K562 (cell line): Measurements from ENCODE around the gene TMEM132C. TPM values are rescaled to one million over a fixed set of nuclear protein-coding genes. Genes with fewer than 3 reads are reported as not detected.

ENCODE experiments used
- ATAC-seq: fragments of 200-7000 bp; cut with Tn5 transposase; 3 replicates; pipeline ENCODE4 v1.9.1; 2020; ENCODE audit warnings: moderate library complexity
- BruUV-seq: library from RNA; stranded (reverse); fragments of 400-500 nt; replicated peaks from 2 replicates; lab custom pipeline; 2021; lab: Mats Ljungman, UMichigan
- CTCF ChIA-PET: fragments of 300-600 bp; formaldehyde crosslinking; extraction: SDS; loops from one replicate; lab custom pipeline; 2021; ENCODE audit warnings: low intra/inter-chr PET ratio; lab: Yijun Ruan, JAX
- POLR2A ChIA-PET: fragments of 300-600, 350-650 bp; sonication (Branson Sonifier 250); formaldehyde crosslinking; extraction: SDS; loops from one replicate; lab custom pipeline; 2021; ENCODE audit warnings: antibody characterized with exemption, inconsistent platforms; lab: Yijun Ruan, JAX
- DNase-seq, 4 experiments: peaks; one replicate each; pipeline versions ENCODE4 v3.0.0 to v3.0.0-alpha.2; 2011 to 2018; ENCODE audit warnings: low spot score in 3 of 4, mixed read lengths in 3 of 4; ENCODE audit errors: extremely low read depth in 1 of 4
- FAIRE-seq: peaks from 2 replicates; lab custom pipeline; 2011; peaks lifted over from hg19 to GRCh38; lab: Jason Lieb, UNC
- H2AFZ ChIP-seq: 2 replicates; pipeline ENCODE4 v1.6.0; 2011; ENCODE audit warnings: low read depth, low read length, control low read depth, inconsistent platforms
- H3K27ac ChIP-seq: fragments of 200-600 bp; 3 replicates; pipeline ENCODE4 v1.8.0; 2011; ENCODE audit warnings: low read depth, mild to moderate bottlenecking, control low read depth, inconsistent platforms, low read length, moderate library complexity, mixed read lengths; ENCODE audit errors: extremely low read depth
- H3K27me3 ChIP-seq, 2 experiments: fragments of 300-600 bp in 1 of 2; 2 replicates in 1 of 2; 3 replicates in 1 of 2; pipeline versions ENCODE4 v1.6.0 to v1.8.0; 2011; ENCODE audit warnings: inconsistent platforms in 2 of 2, low read length in 2 of 2, mild to moderate bottlenecking in 1 of 2, mixed read lengths in 1 of 2, moderate library complexity in 1 of 2; ENCODE audit not compliant: control insufficient read depth in 2 of 2, insufficient read depth in 2 of 2
- H3K36me3 ChIP-seq: fragments of 300-600 bp; 3 replicates; pipeline ENCODE4 v1.8.0; 2011; ENCODE audit warnings: mild to moderate bottlenecking, low read length, inconsistent platforms; ENCODE audit not compliant: control insufficient read depth, insufficient read depth
- H3K4me1 ChIP-seq, 2 experiments: fragments of 200-600 bp in 1 of 2; replicated peaks in 1 of 2; 2 replicates in 1 of 2; 3 replicates in 1 of 2; pipeline versions ENCODE4 v1.5.1 to v1.8.0; 2011; ENCODE audit warnings: inconsistent platforms in 2 of 2, low read length in 2 of 2, mild to moderate bottlenecking in 1 of 2, mixed read lengths in 1 of 2, moderate library complexity in 1 of 2; ENCODE audit not compliant: control insufficient read depth in 2 of 2, insufficient read depth in 2 of 2
- H3K4me2 ChIP-seq: 2 replicates; pipeline ENCODE4 v1.6.1; 2011; ENCODE audit warnings: low read length, control low read depth, inconsistent platforms, mixed read lengths; ENCODE audit not compliant: insufficient read depth
- H3K4me3 ChIP-seq: fragments of 200-600 bp; sonication (generic), shearing (Covaris generic); 2 replicates; pipeline ENCODE4 v1.5.1; 2016; ENCODE audit warnings: control low read depth, inconsistent platforms
- H3K79me2 ChIP-seq: fragments of 200-600 bp; 3 replicates; pipeline ENCODE4 v1.8.0; 2011; ENCODE audit warnings: low read length, inconsistent platforms; ENCODE audit not compliant: control insufficient read depth, insufficient read depth
- H3K9ac ChIP-seq, 2 experiments: 2 replicates each; pipeline versions ENCODE4 v1.6.0 to v1.6.1; 2011; ENCODE audit warnings: low read depth in 2 of 2, low read length in 2 of 2, control low read depth in 1 of 2, inconsistent platforms in 1 of 2, mild to moderate bottlenecking in 1 of 2, mixed read lengths in 1 of 2; ENCODE audit not compliant: insufficient read depth in 1 of 2
- H3K9me1 ChIP-seq: one replicate; pipeline ENCODE4 v1.6.0; 2011; ENCODE audit warnings: inconsistent platforms, mild to moderate bottlenecking, low read length, moderate library complexity; ENCODE audit not compliant: control insufficient read depth, insufficient read depth
- H3K9me3 ChIP-seq: replicated peaks from 2 replicates; pipeline ENCODE4 v1.5.1; 2011; ENCODE audit warnings: low read depth, low read length, inconsistent platforms; ENCODE audit not compliant: control insufficient read depth, insufficient read depth
- H4K20me1 ChIP-seq: replicated peaks from 2 replicates; pipeline ENCODE4 v1.6.1; 2011; ENCODE audit warnings: low read length, inconsistent platforms, mixed read lengths; ENCODE audit not compliant: control insufficient read depth, insufficient read depth
- BRF1 ChIP-seq: IDR thresholded peaks from 3 replicates; pipeline ENCODE4 v1.6.1; 2011; ENCODE audit warnings: borderline replicate concordance, mild to moderate bottlenecking; ENCODE audit not compliant: insufficient read length; ENCODE audit errors: extremely low read depth
- ESRRB ChIP-seq: fragments of 250-450 bp; sonication (Bioruptor Pico); IDR thresholded peaks from 2 replicates; pipeline ENCODE4 v1.5.0; 2020; ENCODE audit warnings: mild to moderate bottlenecking, moderate library complexity, borderline replicate concordance
- MEIS2 ChIP-seq: fragments of 450-650 bp; IDR thresholded peaks from 2 replicates; pipeline ENCODE4 v1.6.1; 2014; ENCODE audit warnings: mild to moderate bottlenecking; ENCODE audit not compliant: partially characterized antibody
- MTA2 ChIP-seq: fragments of 450-650 bp; IDR thresholded peaks from 2 replicates; pipeline ENCODE4 v1.6.1; 2016; ENCODE audit warnings: low read depth
- PHTF2 ChIP-seq: fragments of 250-450 bp; sonication (Bioruptor Pico); IDR thresholded peaks from 2 replicates; pipeline ENCODE4 v1.5.0; 2021; ENCODE audit warnings: mild to moderate bottlenecking
- RAD21 ChIP-seq, 2 experiments: fragments of 250-450 bp in 1 of 2; fragments of 450-650 bp in 1 of 2; sonication (Bioruptor Pico) in 1 of 2; formaldehyde crosslinking in 1 of 2; IDR thresholded peaks in 1 of 2; conservative IDR thresholded peaks in 1 of 2; 2 replicates each; pipeline versions ENCODE4 v1.4.0 to v1.8.0; 2020 to 2022; ENCODE audit warnings: mild to moderate bottlenecking in 2 of 2, moderate library complexity in 1 of 2
- SMC3 ChIP-seq: conservative IDR thresholded peaks from 2 replicates; pipeline ENCODE4 v1.6.1; 2011; ENCODE audit warnings: low read depth, low read length, improper control_type of control experiment; ENCODE audit not compliant: insufficient read depth
- STAG1 ChIP-seq: sonication (generic); formaldehyde crosslinking; IDR thresholded peaks from 2 replicates; pipeline ENCODE4 v1.5.0; 2020; ENCODE audit warnings: missing genetic modification reagents, borderline replicate concordance
- TAL1 ChIP-seq: fragments of 450-650 bp; IDR thresholded peaks from 2 replicates; pipeline ENCODE4 v1.6.1; 2016; ENCODE audit warnings: mild to moderate bottlenecking
- WGBS: fragments of 100-300 bp; shearing (Covaris generic); methylation state at CpG from one replicate; pipeline ENCODE4 v1.1.6; 2016; ENCODE audit warnings: low coverage, mixed read lengths; ENCODE audit not compliant: insufficient coverage; ENCODE audit errors: missing lambda C conversion rate; 5-methylcytosine and 5-hydroxymethylcytosine counted together
- in situ Hi-C: fragments of 300-500 bp; cut with MboI; formaldehyde crosslinking; loops from 4 replicates; pipeline ENCODE4 v1.15.0; 2018; ENCODE audit warnings: inconsistent platforms, mixed read lengths
- intact Hi-C: fragments of 100-400 bp; cut with micrococcal nuclease; formaldehyde crosslinking; loops from 2 replicates; pipeline ENCODE4 v1.14.2; 2022
- polyA plus RNA-seq, 8 experiments: library from polyadenylated mRNA; depleted of rRNA in 4 of 8; stranded (reverse) in 5 of 8; unstranded in 3 of 8; fragments of >200 nt; fragmentation: Nextera tagmentation in 2 of 8; fragmentation: Illumina TruSeq in 1 of 8; extraction: Ambion mirVana in 2 of 8; extraction: Trizol in 1 of 8; gene quantifications; 2 replicates each; pipeline versions ENCODE4 v1.2.1 to v1.2.3, GENCODE V29; 2011 to 2014; ENCODE audit warnings: inconsistent platforms in 1 of 8, missing spikeins in 1 of 8
- total RNA-seq, 7 experiments: library from RNA; depleted of rRNA in 6 of 7; stranded (reverse); fragments of >200 nt in 6 of 7; fragmentation: Illumina TruSeq in 2 of 7; extraction: Trizol in 2 of 7; gene quantifications; 2 replicates each; pipeline versions ENCODE4 v1.2.1 to v1.2.3, GENCODE V29; 2011 to 2021; ENCODE audit warnings: low replicate concordance in 1 of 7
- TF ChIP-seq, protein P1 (sequence below), 2 experiments: fragments of 450-650 bp; conservative IDR thresholded peaks; 2 replicates each; pipeline ENCODE4 v1.6.1; 2017; ENCODE audit warnings: mild to moderate bottlenecking in 2 of 2, moderate library complexity in 2 of 2
- TF ChIP-seq, protein P2 (sequence below): sonication (generic); formaldehyde crosslinking; IDR thresholded peaks from 2 replicates; pipeline ENCODE4 v1.8.1; 2023; ENCODE audit warnings: mild to moderate bottlenecking, missing genetic modification reagents
- TF ChIP-seq, protein P3 (sequence below): IDR thresholded peaks from 3 replicates; pipeline ENCODE4 v1.6.1; 2011; ENCODE audit warnings: borderline replicate concordance, mild to moderate bottlenecking; ENCODE audit not compliant: insufficient read length, insufficient read depth
- TF ChIP-seq, protein P4 (sequence below), 3 experiments: IDR thresholded peaks in 2 of 3; conservative IDR thresholded peaks in 1 of 3; 2 replicates each; pipeline ENCODE4 v1.5.1; 2011 to 2012; ENCODE audit warnings: low read length in 3 of 3, mild to moderate bottlenecking in 3 of 3, control low read depth in 2 of 3, improper control_type of control experiment in 1 of 3, inconsistent platforms in 1 of 3, low read depth in 1 of 3, mixed read lengths in 1 of 3, moderate library complexity in 1 of 3; ENCODE audit not compliant: insufficient read depth in 2 of 3

The TMEM132C gene
- total and polyA plus RNA-seq, 9 of the 15 experiments (the other 6 are each of a cell fraction or from before 2014, with no cell fraction given) = not detected

DNA sequence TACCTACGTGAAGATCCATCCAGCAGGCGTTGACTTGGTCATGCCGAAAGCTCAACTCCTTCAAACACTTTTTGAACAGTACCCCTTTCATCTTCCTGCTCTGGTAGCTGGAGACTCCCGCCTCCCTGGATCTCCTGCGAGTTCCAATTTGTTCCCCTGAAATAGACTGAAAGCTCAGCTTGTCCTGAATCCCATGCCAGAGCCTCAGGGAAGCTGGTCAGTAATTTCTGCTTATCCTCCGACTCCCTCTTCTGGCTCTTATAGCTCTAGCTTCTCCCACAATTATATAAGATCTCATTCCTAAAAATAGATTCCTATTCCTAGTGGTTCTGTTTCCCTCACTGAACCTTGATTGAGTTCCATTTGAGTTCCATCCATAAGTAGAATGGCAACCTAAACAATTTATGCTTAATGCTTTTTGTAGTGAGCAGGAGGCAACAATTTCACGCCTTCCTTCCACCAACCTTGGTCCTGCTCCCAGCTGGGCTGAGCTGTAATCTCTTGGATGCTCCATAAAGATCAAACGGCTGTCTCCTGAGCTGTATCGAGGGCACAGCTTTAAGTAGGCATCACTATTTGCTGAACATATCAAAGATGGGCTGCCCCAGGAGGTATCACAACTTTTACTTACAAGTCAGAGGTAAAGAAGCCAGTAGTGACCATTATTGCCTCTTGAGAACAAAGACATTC lies 8.0 kb upstream of the TMEM132C start (continued):
- no peak for TF ChIP-seq ESRRB (CRISPR knock-in tag)
- TF ChIP-seq, protein P1, sequence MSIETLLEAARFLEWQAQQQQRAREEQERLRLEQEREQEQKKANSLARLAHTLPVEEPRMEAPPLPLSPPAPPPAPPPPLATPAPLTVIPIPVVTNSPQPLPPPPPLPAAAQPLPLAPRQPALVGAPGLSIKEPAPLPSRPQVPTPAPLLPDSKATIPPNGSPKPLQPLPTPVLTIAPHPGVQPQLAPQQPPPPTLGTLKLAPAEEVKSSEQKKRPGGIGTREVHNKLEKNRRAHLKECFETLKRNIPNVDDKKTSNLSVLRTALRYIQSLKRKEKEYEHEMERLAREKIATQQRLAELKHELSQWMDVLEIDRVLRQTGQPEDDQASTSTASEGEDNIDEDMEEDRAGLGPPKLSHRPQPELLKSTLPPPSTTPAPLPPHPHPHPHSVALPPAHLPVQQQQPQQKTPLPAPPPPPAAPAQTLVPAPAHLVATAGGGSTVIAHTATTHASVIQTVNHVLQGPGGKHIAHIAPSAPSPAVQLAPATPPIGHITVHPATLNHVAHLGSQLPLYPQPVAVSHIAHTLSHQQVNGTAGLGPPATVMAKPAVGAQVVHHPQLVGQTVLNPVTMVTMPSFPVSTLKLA (conservative IDR thresholded peaks at IDR 0.05) = no peak
- TF ChIP-seq, protein P2, sequence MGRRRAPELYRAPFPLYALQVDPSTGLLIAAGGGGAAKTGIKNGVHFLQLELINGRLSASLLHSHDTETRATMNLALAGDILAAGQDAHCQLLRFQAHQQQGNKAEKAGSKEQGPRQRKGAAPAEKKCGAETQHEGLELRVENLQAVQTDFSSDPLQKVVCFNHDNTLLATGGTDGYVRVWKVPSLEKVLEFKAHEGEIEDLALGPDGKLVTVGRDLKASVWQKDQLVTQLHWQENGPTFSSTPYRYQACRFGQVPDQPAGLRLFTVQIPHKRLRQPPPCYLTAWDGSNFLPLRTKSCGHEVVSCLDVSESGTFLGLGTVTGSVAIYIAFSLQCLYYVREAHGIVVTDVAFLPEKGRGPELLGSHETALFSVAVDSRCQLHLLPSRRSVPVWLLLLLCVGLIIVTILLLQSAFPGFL (CRISPR knock-in tag) = no peak
- TF ChIP-seq MTA2 = no peak

DNA sequence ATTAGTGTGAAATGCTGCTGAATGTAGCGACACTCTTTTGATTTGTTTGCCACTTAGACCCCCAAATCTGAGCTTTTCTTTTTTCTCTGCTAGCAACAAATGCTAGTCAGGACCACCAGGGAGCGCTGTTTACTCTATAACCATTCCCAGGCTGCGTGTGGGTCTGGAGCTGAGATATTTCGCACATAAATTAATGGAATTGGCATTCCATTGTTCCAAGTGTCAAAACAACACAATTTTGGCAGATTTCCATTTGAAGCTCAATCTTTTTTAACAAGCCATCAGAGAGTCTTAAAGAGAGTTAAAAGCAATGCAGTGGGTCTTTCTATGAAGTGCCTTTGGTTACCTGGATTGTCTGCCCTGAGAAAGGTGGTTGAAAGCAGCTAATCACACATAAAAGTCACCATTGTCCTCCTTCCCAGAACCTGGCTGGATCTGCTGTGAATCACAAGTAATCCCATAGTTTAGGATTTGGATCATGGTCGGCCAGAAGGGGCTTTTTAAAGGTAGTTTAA lies 7.4 kb upstream of the TMEM132C start:
- no TSS peak for BruUV-seq
- Histone ChIP-seq H3K4me2 (no peak overlapping the region), H2AFZ (no peak overlapping the region), H3K4me3 (no peak overlapping the region), H3K27me3 (no peaks in the 10 kb centered on the region), H3K36me3 (no peaks in the 10 kb centered on the region), H3K9me3 (no peaks in the 10 kb centered on the region), H3K79me2 (no peaks in the 10 kb centered on the region), H4K20me1 (no peaks in the 10 kb centered on the region), H3K9ac (no peak overlapping the region), H3K4me1 (no peaks in the 10 kb centered on the region), H3K27ac (no peak overlapping the region), H3K9me1 (no peaks in the 10 kb centered on the region)
- CTCF ChIA-PET = interaction anchor here (1.3 kb wide), 1 partner anchor 1652 kb away, joined by 3 read pairs; no protein-coding TSS in a partner anchor
- intact Hi-C loops = loop anchor here (1.0 kb wide), 1 partner anchor 129 kb away; no protein-coding TSS in a partner anchor
- ATAC-seq (peak; percentile 67), FAIRE-seq (peak; percentile 46), DNase-seq (peak; percentile 49 to 51 (median 50))
- in situ Hi-C loops = no loop called here
- POLR2A ChIA-PET = interaction anchor here (0.6 to 1.1 kb wide), 3 partner anchors 128 to 344 kb away, joined by 3 to 4 read pairs (median 3); no protein-coding TSS in a partner anchor
- 0% methylated on average over 5 of the region's 5 CpGs for WGBS
- TF ChIP-seq, protein P3, sequence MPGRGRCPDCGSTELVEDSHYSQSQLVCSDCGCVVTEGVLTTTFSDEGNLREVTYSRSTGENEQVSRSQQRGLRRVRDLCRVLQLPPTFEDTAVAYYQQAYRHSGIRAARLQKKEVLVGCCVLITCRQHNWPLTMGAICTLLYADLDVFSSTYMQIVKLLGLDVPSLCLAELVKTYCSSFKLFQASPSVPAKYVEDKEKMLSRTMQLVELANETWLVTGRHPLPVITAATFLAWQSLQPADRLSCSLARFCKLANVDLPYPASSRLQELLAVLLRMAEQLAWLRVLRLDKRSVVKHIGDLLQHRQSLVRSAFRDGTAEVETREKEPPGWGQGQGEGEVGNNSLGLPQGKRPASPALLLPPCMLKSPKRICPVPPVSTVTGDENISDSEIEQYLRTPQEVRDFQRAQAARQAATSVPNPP = no peak
- TF ChIP-seq, protein P4, sequence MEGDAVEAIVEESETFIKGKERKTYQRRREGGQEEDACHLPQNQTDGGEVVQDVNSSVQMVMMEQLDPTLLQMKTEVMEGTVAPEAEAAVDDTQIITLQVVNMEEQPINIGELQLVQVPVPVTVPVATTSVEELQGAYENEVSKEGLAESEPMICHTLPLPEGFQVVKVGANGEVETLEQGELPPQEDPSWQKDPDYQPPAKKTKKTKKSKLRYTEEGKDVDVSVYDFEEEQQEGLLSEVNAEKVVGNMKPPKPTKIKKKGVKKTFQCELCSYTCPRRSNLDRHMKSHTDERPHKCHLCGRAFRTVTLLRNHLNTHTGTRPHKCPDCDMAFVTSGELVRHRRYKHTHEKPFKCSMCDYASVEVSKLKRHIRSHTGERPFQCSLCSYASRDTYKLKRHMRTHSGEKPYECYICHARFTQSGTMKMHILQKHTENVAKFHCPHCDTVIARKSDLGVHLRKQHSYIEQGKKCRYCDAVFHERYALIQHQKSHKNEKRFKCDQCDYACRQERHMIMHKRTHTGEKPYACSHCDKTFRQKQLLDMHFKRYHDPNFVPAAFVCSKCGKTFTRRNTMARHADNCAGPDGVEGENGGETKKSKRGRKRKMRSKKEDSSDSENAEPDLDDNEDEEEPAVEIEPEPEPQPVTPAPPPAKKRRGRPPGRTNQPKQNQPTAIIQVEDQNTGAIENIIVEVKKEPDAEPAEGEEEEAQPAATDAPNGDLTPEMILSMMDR (IDR thresholded peaks at IDR 0.05 in 2 of 3, conservative IDR thresholded peaks at IDR 0.05 in 1 of 3; ENCODE audit: insufficient read depth in 2 of 3, low read depth in 1 of 3, low read length in 3 of 3) = peak; percentile 68 to 76 (median 69)
- TF ChIP-seq TAL1 (no peak), MEIS2 (peak; percentile 17), SMC3 (peak; percentile 57; the same call in 1 of the 2 replicates), BRF1 (no peak), STAG1 (no peak), RAD21 (CRISPR knock-in tag; conservative IDR thresholded peaks at IDR 0.05 in 1 of 2, IDR thresholded peaks at IDR 0.05 in 1 of 2) (peak; percentile 72 to 75), PHTF2 (CRISPR knock-in tag) (no peak)
